Heart left ventricle (tissue), 16 donors: ENCODE data around the gene CHRNA7. TPM values are rescaled to one million over a fixed set of nuclear protein-coding genes. Genes with fewer than 3 reads are reported as not detected.
A peak's percentile ranks its signal among the peaks of the same experiment; 100 is the strongest.

Experiments
- ATAC-seq, 4 donors: fragments of 200-7000 bp; cut with Tn5 transposase; one replicate each; pipeline ENCODE4 v1.9.1; 2020 to 2022; ENCODE audit warnings: moderate library complexity in 4 of 4, mild to moderate bottlenecking in 3 of 4, moderate number of reproducible peaks in 1 of 4
- DNase-seq, 5 donors: peaks; one replicate each; pipeline ENCODE4 v3.0.0-alpha.2; 2020
- H3K27ac ChIP-seq, 12 donors: fragments of 200-600 bp; sonication (generic) in 4 of 12; one replicate each; pipeline versions ENCODE4 v1.5.0 to v1.8.0; 2016 to 2022; ENCODE audit warnings: mild to moderate bottlenecking in 2 of 12
- H3K27me3 ChIP-seq, 9 donors: fragments of 200-600 bp; sonication (generic) in 2 of 9; one replicate each; pipeline versions ENCODE4 v1.5.1 to v1.8.0; 2016 to 2022; ENCODE audit warnings: mild to moderate bottlenecking in 3 of 9
- H3K36me3 ChIP-seq, 9 donors: fragments of 200-600 bp; sonication (generic) in 2 of 9; one replicate each; pipeline versions ENCODE4 v1.5.0 to v1.8.0; 2018 to 2022; ENCODE audit warnings: mild to moderate bottlenecking in 2 of 9
- H3K4me1 ChIP-seq, 12 donors: fragments of 200-600 bp; sonication (generic) in 4 of 12; one replicate each; pipeline versions ENCODE4 v1.5.0 to v1.8.0; 2016 to 2022; ENCODE audit warnings: mild to moderate bottlenecking in 3 of 12
- H3K4me3 ChIP-seq, 12 donors: fragments of 200-600 bp; sonication (generic) in 4 of 12; one replicate each; pipeline versions ENCODE4 v1.5.0 to v1.8.0; 2017 to 2022; ENCODE audit warnings: mild to moderate bottlenecking in 9 of 12, moderate library complexity in 4 of 12
- H3K9me3 ChIP-seq, 12 donors: fragments of 200-600 bp; sonication (generic) in 4 of 12; one replicate each; pipeline versions ENCODE4 v1.5.0 to v1.8.0; 2016 to 2022; ENCODE audit warnings: mild to moderate bottlenecking in 1 of 12
- CTCF ChIP-seq, 12 donors: fragments of 200-600 bp; sonication (generic) in 4 of 12; IDR thresholded peaks; one replicate each; pipeline versions ENCODE4 v1.5.0 to v1.8.0; 2018 to 2022; ENCODE audit warnings: antibody characterized with exemption in 12 of 12, mild to moderate bottlenecking in 5 of 12
- POLR2A ChIP-seq, 2 donors: fragments of 450-650 bp; IDR thresholded peaks; one replicate each; pipeline ENCODE4 v1.6.1; 2017; ENCODE audit warnings: antibody characterized with exemption in 2 of 2, mild to moderate bottlenecking in 2 of 2, moderate library complexity in 2 of 2
- WGBS, 4 donors: extraction: QIAGEN DNeasy Blood & Tissue Kit in 2 of 4; methylation state at CpG; one replicate each; pipeline versions ENCODE4 v1.1.5 to v1.1.7; 2013 to 2018; 5-methylcytosine and 5-hydroxymethylcytosine counted together
- intact Hi-C, 10 donors: fragments of 100-400 bp; cut with DNase I; formaldehyde crosslinking; loops; one replicate each; pipeline versions ENCODE4 v1.11.1 to v1.14.2; 2022
- polyA plus RNA-seq, 2 donors: library from polyadenylated mRNA; stranded (reverse); fragments of 200-250 nt; gene quantifications; one replicate each; pipeline ENCODE4 v1.2.3, GENCODE V29; 2013
- total RNA-seq, 9 donors: library from RNA; depleted of rRNA in 2 of 9; stranded (reverse); fragments of >200 nt in 2 of 9; fragmentation: NEBNext Ultra II Directional in 3 of 9; extraction: Animal tissue kit (Norgen Biotek cat#: 25700) in 3 of 9; gene quantifications; one replicate each; pipeline versions ENCODE4 v1.1.0 to v1.2.4, GENCODE V29; 2016 to 2023
- donor health status: ischemic (EF 13 %, LVEDD 7.1; RV severe dilation, severe dysfunction).
- donor health status: healthy with polysubstance abuse.
- donor health status: DM: no; HTN: yes; CAD: no.
- donor health status: DM: no; HTN: no; CAD: no.
- donor health status: ischemic (EF 25% LVEDD 6.9; RV normal size, moderate dysfunction).
- donor health status: ischemic (EF 25% LVEDD 5.7; RV mildly dilated, moderate dysfunction).
- donor health status: healthy.
- donor health status: DM: yes; HTN: yes; CAD: no.
- donor health status: ischemic (EF 35%, LVEDD 5.7; RV mildly dilated, moderate dysfunction).
- donor health status: nonischemic (EF 11% LVEDD 7.7; RV severe dilation, severe dysfunction).
- donor health status: DM: yes; HTN: yes; CAD: no.
- donor health status: PGD.
- donor health status: ischemic (EF 29% LVEDD 5.4; RV normal size, mild dysfunction).
- donor health status: nonischemic (EF 23%, LVEDD 6.1; RV moderate dilation, normal function).

CHRNA7 gene
- total and polyA plus RNA-seq, 11 donors: 0.25 to 2.1 (median 0.98) TPM

- WGBS, 4 donors: 60 to 78% (median 71%) methylated on average over 7 of the region's 7 CpGs
- Histone ChIP-seq H3K27ac (no peak overlapping the region), H3K36me3 (no peaks in the 10 kb centered on the region), H3K27me3 (peaks cover 0 to 7% (median 0%) of the 10 kb centered on the region in 9 donors), H3K9me3 (no peaks in the 10 kb centered on the region), H3K4me1 (no peaks in the 10 kb centered on the region), H3K4me3 (no peak overlapping the region)
- DNase-seq (no peak), ATAC-seq (no peak)
- no peak for TF ChIP-seq CTCF (IDR thresholded peaks at IDR 0.05)
- no peak for TF ChIP-seq POLR2A (IDR thresholded peaks at IDR 0.05)
- intact Hi-C loops: no loop called here
Measured at GRCh38 chr15:32099097-32099785, 68.9 kb downstream of the CHRNA7 start.

DNA sequence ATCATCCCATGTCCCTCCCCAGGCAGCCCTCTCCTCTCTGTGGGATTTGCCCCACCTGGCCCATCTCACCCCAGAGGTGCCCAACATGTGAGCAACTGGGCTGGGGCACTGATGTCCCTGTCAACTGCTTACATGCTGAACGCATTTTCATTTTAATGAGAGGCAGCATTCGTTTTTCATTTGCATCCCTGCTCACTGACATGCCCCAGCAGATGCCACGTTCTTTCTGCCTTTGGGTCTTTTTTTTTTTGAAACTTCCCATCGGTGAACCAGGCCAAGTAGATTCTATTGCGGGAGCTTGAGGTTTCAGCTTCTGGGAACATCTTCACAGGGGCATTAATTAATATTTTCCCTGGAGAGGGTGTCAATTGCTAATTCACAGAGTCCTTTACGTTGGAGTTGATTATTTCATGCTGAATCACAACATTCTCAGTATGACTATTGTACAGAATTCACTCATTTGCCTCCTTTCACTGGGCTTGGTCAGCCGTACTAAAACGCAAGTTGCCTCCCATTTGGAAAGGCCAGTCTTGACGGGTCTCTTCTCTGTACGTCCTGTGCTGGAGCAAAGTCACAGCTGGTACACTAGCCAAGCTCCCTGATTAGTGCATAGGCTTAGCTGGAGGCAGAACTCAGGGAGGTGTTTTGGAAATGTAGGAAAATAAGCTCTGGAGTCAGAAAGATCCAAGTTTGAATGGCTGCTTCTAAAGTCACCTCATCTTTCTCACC is 69.8 kb downstream of the CHRNA7 start:
- H3K27ac ChIP-seq: no peak overlapping the region
- peaks cover 0 to 2% (median 0%) of the 10 kb centered on the region in 12 donors for H3K4me1 ChIP-seq
- 75 to 81% (median 77%) methylated on average over 10 of the region's 10 CpGs for WGBS, 4 donors
- DNase-seq (no peak), ATAC-seq (peak in 2 of 4 donors; percentile 54 to 71)
- H3K36me3 ChIP-seq: no peaks in the 10 kb centered on the region
- no peak for TF ChIP-seq POLR2A (IDR thresholded peaks at IDR 0.05)
- no peak for TF ChIP-seq CTCF (IDR thresholded peaks at IDR 0.05)
- intact Hi-C loops: loop anchor here in 1 of 10 donors (5.0 kb wide), 1 partner anchor 173 kb away; no protein-coding TSS in a partner anchor
- H3K9me3 ChIP-seq: no peaks in the 10 kb centered on the region
- no peak overlapping the region for H3K4me3 ChIP-seq
- H3K27me3 ChIP-seq: peaks cover 0 to 7% (median 0%) of the 10 kb centered on the region in 9 donors

DNA sequence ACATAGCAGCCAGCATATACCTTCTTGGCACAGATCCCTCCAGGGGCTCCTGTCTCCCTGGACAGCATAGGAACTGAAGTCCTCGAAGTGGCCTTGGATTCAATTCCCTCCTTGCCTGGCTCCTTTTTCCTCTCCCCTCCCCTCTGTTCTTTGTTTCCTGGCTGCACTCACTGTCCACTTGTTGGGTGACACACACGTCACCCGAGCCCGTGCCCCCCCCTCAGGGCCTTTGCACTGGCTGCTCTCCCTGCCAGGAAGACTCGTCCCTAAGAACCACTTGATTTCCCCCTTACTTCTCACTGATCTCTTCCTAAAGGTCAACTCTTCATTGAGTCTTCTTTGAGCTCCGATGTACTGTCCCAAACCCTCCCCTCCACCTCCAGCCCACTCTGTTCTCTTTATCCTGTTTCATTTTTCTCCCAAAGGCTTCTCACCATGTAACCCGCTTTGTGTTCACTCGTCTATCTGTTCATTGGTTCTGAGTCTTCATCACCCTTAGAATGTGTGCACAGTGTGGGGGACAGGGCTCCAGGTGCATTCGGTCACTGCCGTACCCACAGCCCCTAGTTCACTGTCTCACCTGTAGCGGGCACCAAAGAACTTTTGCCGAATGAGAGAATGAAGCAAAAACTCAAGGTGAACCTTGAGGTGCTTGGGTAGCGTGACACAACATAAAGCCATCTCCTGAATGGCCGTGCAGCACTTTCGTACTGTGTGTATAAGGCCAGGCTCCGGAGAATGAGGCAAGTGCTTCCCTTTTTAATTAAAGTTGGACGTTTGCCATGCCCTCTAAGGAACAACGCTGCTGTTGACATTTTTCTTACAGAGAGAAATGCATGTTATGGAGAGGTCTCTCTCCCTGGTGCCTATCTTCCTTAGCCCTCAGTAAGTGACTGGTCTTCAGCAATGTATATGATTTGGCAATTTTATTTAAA is 74.0 kb downstream of the CHRNA7 start:
- H3K4me3 ChIP-seq: no peak overlapping the region
- no peaks in the 10 kb centered on the region for H3K9me3 ChIP-seq
- ATAC-seq (peak in 1 of 4 donors; percentile 25), DNase-seq (no peak)
- peaks cover 0 to 16% (median 6%) of the 10 kb centered on the region in 12 donors for H3K4me1 ChIP-seq
- intact Hi-C loops: loop anchor here in 1 of 10 donors (5.0 kb wide), 1 partner anchor 177 kb away; no protein-coding TSS in a partner anchor
- TF ChIP-seq CTCF (IDR thresholded peaks at IDR 0.05) (no peak), POLR2A (IDR thresholded peaks at IDR 0.05) (no peak)
- H3K36me3 ChIP-seq: no peaks in the 10 kb centered on the region
- H3K27me3 ChIP-seq: no peaks in the 10 kb centered on the region
- no peak overlapping the region for H3K27ac ChIP-seq
- WGBS, 4 donors: 55 to 73% (median 62%) methylated on average over 18 of the region's 18 CpGs
